GM12878 (cell line): Measurements from ENCODE around the gene SECISBP2. TPM values are rescaled to one million over a fixed set of nuclear protein-coding genes. Genes with fewer than 3 reads are reported as not detected.

Experiments used
- ATAC-seq: fragments of 200-7000 bp; cut with Tn5 transposase; 3 replicates; pipeline ENCODE4 v1.9.1; 2020; ENCODE audit warnings: mild to moderate bottlenecking, moderate library complexity
- BruUV-seq: library from RNA; stranded (reverse); fragments of 400-500 nt; replicated peaks from 2 replicates; lab custom pipeline; 2021; lab: Mats Ljungman, UMichigan
- CTCF ChIA-PET: fragments of 300-600 bp; sonication (Branson Sonifier 250); formaldehyde crosslinking; extraction: SDS; loops from one replicate; lab custom pipeline; 2021; ENCODE audit warnings: inconsistent platforms; lab: Yijun Ruan, JAX
- POLR2A ChIA-PET: fragments of 350-600 bp; formaldehyde crosslinking; extraction: SDS; loops from one replicate; lab custom pipeline; 2021; ENCODE audit warnings: inconsistent platforms; lab: Charles Lee
- RAD21 ChIA-PET: fragments of 300-600 bp; sonication (Branson Sonifier 250); formaldehyde crosslinking; loops from one replicate; lab custom pipeline; 2023; ENCODE audit warnings: antibody characterized with exemption; ENCODE audit not compliant: unreplicated experiment; lab: Charles Lee
- SMC1A ChIA-PET: fragments of 300-600 bp; sonication (Branson Sonifier 250); formaldehyde crosslinking; loops from one replicate; lab custom pipeline; 2023; ENCODE audit not compliant: unreplicated experiment, uncharacterized antibody; lab: Charles Lee
- DNase-seq: peaks from one replicate; pipeline ENCODE4 v3.0.0-alpha.2; 2011; ENCODE audit warnings: low read depth, low spot score
- FAIRE-seq: peaks from 3 replicates; lab custom pipeline; 2011; peaks lifted over from hg19 to GRCh38; lab: Jason Lieb, UNC
- H2AFZ ChIP-seq: 2 replicates; pipeline ENCODE4 v1.6.0; 2011; ENCODE audit warnings: low read depth, low read length, control low read depth; ENCODE audit not compliant: control insufficient read depth
- H3K27ac ChIP-seq: 2 replicates; pipeline ENCODE4 v1.5.1; 2011; ENCODE audit warnings: control low read depth; ENCODE audit not compliant: control insufficient read depth, insufficient read depth
- H3K27me3 ChIP-seq, 2 experiments: replicated peaks in 1 of 2; 2 replicates each; pipeline versions ENCODE4 v1.6.0 to v1.6.1; 2011; ENCODE audit warnings: low read length in 1 of 2; ENCODE audit not compliant: control insufficient read depth in 2 of 2, insufficient read depth in 2 of 2
- H3K36me3 ChIP-seq, 2 experiments: 2 replicates each; pipeline ENCODE4 v1.5.1; 2011; ENCODE audit warnings: low read length in 1 of 2; ENCODE audit not compliant: control insufficient read depth in 2 of 2, insufficient read depth in 2 of 2
- H3K4me1 ChIP-seq: 2 replicates; pipeline ENCODE4 v1.6.1; 2011; ENCODE audit warnings: mild to moderate bottlenecking, low read length, moderate library complexity, mixed read lengths; ENCODE audit not compliant: control insufficient read depth, insufficient read depth
- H3K4me2 ChIP-seq: 2 replicates; pipeline ENCODE4 v1.6.0; 2011; ENCODE audit warnings: control low read depth; ENCODE audit not compliant: control insufficient read depth, insufficient read depth
- H3K4me3 ChIP-seq: fragments of 200-600 bp; sonication (generic); 2 replicates; pipeline ENCODE4 v1.5.1; 2016
- H3K79me2 ChIP-seq: 2 replicates; pipeline ENCODE4 v1.6.0; 2011; ENCODE audit warnings: low read length; ENCODE audit not compliant: control insufficient read depth, insufficient read depth
- H3K9ac ChIP-seq: 2 replicates; pipeline ENCODE4 v1.8.0; 2011; ENCODE audit warnings: low read length, control low read depth, mixed read lengths; ENCODE audit not compliant: control insufficient read depth, insufficient read depth
- H3K9me3 ChIP-seq: replicated peaks from 3 replicates; pipeline ENCODE4 v1.5.1; 2011; ENCODE audit warnings: mild to moderate bottlenecking, low read length; ENCODE audit not compliant: control insufficient read depth, insufficient read depth
- H4K20me1 ChIP-seq: 2 replicates; pipeline ENCODE4 v1.6.0; 2011; ENCODE audit not compliant: control insufficient read depth, insufficient read depth
- BRCA1 ChIP-seq: IDR thresholded peaks from 2 replicates; pipeline ENCODE4 v1.6.1; 2011; ENCODE audit warnings: low read depth, low read length, improper control_type of control experiment
- CBX5 ChIP-seq: sonication (generic); IDR thresholded peaks from 2 replicates; pipeline ENCODE4 v1.6.1; 2016; ENCODE audit warnings: low read depth, moderate library complexity, mild to moderate bottlenecking, inconsistent platforms
- CREM ChIP-seq: IDR thresholded peaks from 2 replicates; pipeline ENCODE4 v1.6.1; 2014; ENCODE audit warnings: antibody characterized with exemption, low read depth
- EP300 ChIP-seq, 2 experiments: fragments of 150-350 bp in 1 of 2; IDR thresholded peaks; 2 replicates each; pipeline ENCODE4 v1.6.1; 2011 to 2012; ENCODE audit warnings: low read depth in 2 of 2, low read length in 2 of 2, borderline replicate concordance in 1 of 2, improper control_type of control experiment in 1 of 2, inconsistent platforms in 1 of 2; ENCODE audit not compliant: control insufficient read depth in 1 of 2
- GATAD2B ChIP-seq: fragments of 450-650 bp; conservative IDR thresholded peaks from 2 replicates; pipeline ENCODE4 v1.6.1; 2017; ENCODE audit warnings: low read depth, mild to moderate bottlenecking, moderate library complexity
- HDGF ChIP-seq: fragments of 450-650 bp; IDR thresholded peaks from 2 replicates; pipeline ENCODE4 v1.6.1; 2016; ENCODE audit warnings: antibody characterized with exemption
- KDM1A ChIP-seq: fragments of 200-600 bp; sonication (generic); IDR thresholded peaks from 2 replicates; pipeline ENCODE4 v1.6.1; 2016; ENCODE audit warnings: borderline replicate concordance
- MYB ChIP-seq: fragments of 150-350 bp; IDR thresholded peaks from 2 replicates; pipeline ENCODE4 v1.6.1; 2014; ENCODE audit warnings: mild to moderate bottlenecking, low read depth, low read length, borderline replicate concordance
- NFIC ChIP-seq: IDR thresholded peaks from 2 replicates; pipeline ENCODE4 v1.6.1; 2012; ENCODE audit warnings: low read depth, mild to moderate bottlenecking, inconsistent platforms, low read length, moderate library complexity
- SREBF1 ChIP-seq: IDR thresholded peaks from 2 replicates; pipeline ENCODE4 v1.6.1; 2012; ENCODE audit warnings: mild to moderate bottlenecking, low read length
- WRNIP1 ChIP-seq: IDR thresholded peaks from 2 replicates; pipeline ENCODE4 v1.6.1; 2011; ENCODE audit warnings: low read depth, low read length, improper control_type of control experiment, borderline replicate concordance
- ZNF622 ChIP-seq: fragments of 450-650 bp; IDR thresholded peaks from 2 replicates; pipeline ENCODE4 v1.6.1; 2017; ENCODE audit warnings: mild to moderate bottlenecking, inconsistent platforms
- ZNF687 ChIP-seq: fragments of 450-650 bp; IDR thresholded peaks from 2 replicates; pipeline ENCODE4 v1.6.1; 2017; ENCODE audit warnings: mild to moderate bottlenecking, moderate library complexity
- WGBS: methylation state at CpG from one replicate; pipeline ENCODE4 v1.1.6; 2016; ENCODE audit warnings: low lambda C conversion rate; ENCODE audit not compliant: insufficient replicate concordance, insufficient coverage; ENCODE audit errors: missing lambda C conversion rate; 5-methylcytosine and 5-hydroxymethylcytosine counted together
- in situ Hi-C: fragments of 300-500 bp; cut with MboI; formaldehyde crosslinking; loops from 9 replicates; pipeline ENCODE4 v1.14.3; 2018; ENCODE audit warnings: mixed read lengths
- intact Hi-C: fragments of 100-400 bp; cut with micrococcal nuclease; formaldehyde crosslinking; loops from one replicate; pipeline ENCODE4 v1.14.2; 2022; ENCODE audit not compliant: unreplicated experiment
- polyA plus RNA-seq, 11 experiments: library from polyadenylated mRNA; depleted of rRNA in 4 of 11; unstranded in 6 of 11; stranded (reverse) in 5 of 11; fragments of >200 nt; fragmentation: Nextera tagmentation in 4 of 11; fragmentation: Illumina TruSeq in 1 of 11; extraction: Ambion mirVana in 4 of 11; extraction: Trizol in 1 of 11; gene quantifications; 1 replicate in 1 of 11; 2 replicates in 10 of 11; pipeline versions ENCODE4 v1.2.1 to v1.2.3, GENCODE V29; 2011 to 2016; ENCODE audit warnings: inconsistent platforms in 2 of 11, missing spikeins in 2 of 11, low read depth in 1 of 11
- total RNA-seq, 4 experiments: library from RNA; depleted of rRNA in 3 of 4; stranded (reverse); fragments of >200 nt in 3 of 4; fragmentation: Illumina TruSeq in 1 of 4; extraction: Trizol in 1 of 4; gene quantifications; 2 replicates each; pipeline versions ENCODE4 v1.2.1 to v1.2.3, GENCODE V29; 2013 to 2021

The SECISBP2 gene
- total and polyA plus RNA-seq, 10 of the 15 experiments (the other 5 are each of a cell fraction or from before 2014, with no cell fraction given), result 4.6 to 50.5 (median 31.9) TPM

- 90% methylated on average over 14 of the region's 14 CpGs for WGBS
- ChIA-PET CTCF (interaction anchor here (1.3 kb wide), 1 partner anchor 181 kb away, joined by 3 read pairs; no protein-coding TSS in a partner anchor), SMC1A (interaction anchor here (1.2 to 1.4 kb wide), 2 partner anchors 7 to 181 kb away, joined by 3 to 5 read pairs; no protein-coding TSS in a partner anchor), POLR2A (no interaction called here), RAD21 (no interaction called here)
- Histone ChIP-seq H3K36me3 (no peaks in the 10 kb centered on the region; a peak in 1 of 4 replicates), H3K27me3 (no peaks in the 10 kb centered on the region), H3K4me1 (no peaks in the 10 kb centered on the region), H3K9ac (no peak overlapping the region), H3K27ac (no peak overlapping the region), H3K79me2 (no peaks in the 10 kb centered on the region), H3K4me3 (no peak overlapping the region), H3K4me2 (no peak overlapping the region), H4K20me1 (no peaks in the 10 kb centered on the region), H3K9me3 (no peaks in the 10 kb centered on the region), H2AFZ (no peak overlapping the region)
- DNase-seq, result no peak
- intact Hi-C loops, result no loop called here
- TF ChIP-seq CBX5 (no peak), KDM1A (no peak), EP300 (IDR thresholded peaks at IDR 0.05; ENCODE audit: borderline replicate concordance in 1 of 2, control insufficient read depth in 1 of 2, low read depth in 2 of 2, low read length in 2 of 2) (no peak), GATAD2B (no peak), SREBF1 (no peak), HDGF (no peak), BRCA1 (no peak)
- BruUV-seq, result no TSS peak
- no peak for FAIRE-seq
- no peak for ATAC-seq
- in situ Hi-C loops, result no loop called here
Measured at GRCh38 chr9:89367726-89368437, 49.6 kb downstream of the SECISBP2 start.

- CTCF ChIA-PET, result no interaction called here
- DNase-seq (no peak), FAIRE-seq (no peak), ATAC-seq (no peak)
- H3K4me3 ChIP-seq, result no peak overlapping the region
- H3K36me3 ChIP-seq, result no peaks in the 10 kb centered on the region; a peak in 1 of 4 replicates
- POLR2A ChIA-PET, result no interaction called here
- intact Hi-C loops, result no loop called here
- H3K27ac ChIP-seq, result no peak overlapping the region
- no peak overlapping the region for H2AFZ ChIP-seq
- H3K79me2 ChIP-seq, result no peaks in the 10 kb centered on the region
- WGBS, result 93% methylated on average over 7 of the region's 7 CpGs
- no peaks in the 10 kb centered on the region for H3K27me3 ChIP-seq
- H3K9me3 ChIP-seq, result no peaks in the 10 kb centered on the region
- no TSS peak for BruUV-seq
- RAD21 ChIA-PET, result no interaction called here
- no peak overlapping the region for H3K4me2 ChIP-seq
- no peaks in the 10 kb centered on the region; the same call in 1 of the 2 replicates for H4K20me1 ChIP-seq
- H3K9ac ChIP-seq, result no peak overlapping the region
- H3K4me1 ChIP-seq, result no peaks in the 10 kb centered on the region; the same call in 1 of the 2 replicates
- SMC1A ChIA-PET, result interaction anchor here (1.0 kb wide), 1 partner anchor 180 kb away, joined by 3 read pairs; no protein-coding TSS in a partner anchor
- in situ Hi-C loops, result no loop called here
- no peak for TF ChIP-seq ZNF622
- TF ChIP-seq ZNF687, result no peak
- no peak for TF ChIP-seq WRNIP1
- TF ChIP-seq NFIC, result no peak
- TF ChIP-seq CREM, result no peak
- TF ChIP-seq MYB, result no peak
Measured at GRCh38 chr9:89368550-89368949, 50.2 kb downstream of the SECISBP2 start.
